ENCODE measurements around the gene HADHB.

DNA sequence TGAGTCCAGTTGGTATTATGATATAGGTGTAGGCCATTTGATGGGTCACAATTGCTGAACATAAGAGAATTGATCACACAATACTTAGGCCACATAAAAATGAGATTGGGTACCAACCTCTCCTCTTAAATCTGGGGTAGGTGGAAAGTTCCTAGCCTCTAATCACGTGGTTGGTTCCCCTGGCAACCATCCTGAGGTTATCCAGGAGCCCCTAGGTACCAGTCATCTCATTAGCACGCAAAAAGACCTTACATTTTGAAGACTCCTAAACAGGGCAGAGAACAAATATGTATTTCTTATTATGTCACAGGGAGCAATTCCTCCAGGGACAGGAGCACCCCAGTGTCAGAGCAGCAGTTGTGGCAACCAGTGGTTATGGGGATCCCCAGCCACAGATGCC, 88.6 kb downstream of the HADHB start:
- TF ChIP-seq GATA3 (IDR thresholded peaks at IDR 0.05; ENCODE audit: low read depth, low read length) (no peak), GATA2 (IDR thresholded peaks at IDR 0.05; ENCODE audit: low read depth, low read length) (no peak)
